NOMO-1 treated with DMSO at 0.1 percent for 48 hours (cell line): ENCODE measurements around the gene SMCHD1.
"Not testable (repeated sequence)": the region's sequence is repeated elsewhere in the genome, so short reads cannot be mapped to it uniquely, and the experiment has no call there.

ENCODE experiments used
- DNase-seq: peaks from one replicate; lab custom pipeline; 2025; ENCODE audit not compliant: unreplicated experiment; lab: John Stamatoyannopoulos, UW

Gene SMCHD1

DNA sequence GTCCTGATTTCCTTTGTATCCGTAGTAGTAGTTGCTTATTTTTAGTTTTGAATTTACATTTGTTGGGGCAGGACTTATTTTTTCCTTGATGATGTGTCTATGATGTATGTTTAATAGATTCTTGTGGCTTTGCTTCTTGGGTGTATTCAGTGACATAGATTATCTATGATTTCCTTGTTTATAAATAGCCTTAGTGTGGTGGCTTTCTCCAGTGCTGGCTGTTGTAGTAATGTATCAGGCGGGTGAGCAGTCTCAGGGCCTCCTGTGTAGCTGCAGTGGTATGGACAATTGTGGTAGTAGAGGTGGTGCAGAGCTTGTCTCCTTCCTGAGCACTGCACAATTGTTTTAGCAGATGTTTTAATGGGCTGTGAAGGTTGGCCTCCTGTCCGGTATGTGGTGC, 60.5 kb downstream of the SMCHD1 start:
- DNase-seq, result no peak

DNA sequence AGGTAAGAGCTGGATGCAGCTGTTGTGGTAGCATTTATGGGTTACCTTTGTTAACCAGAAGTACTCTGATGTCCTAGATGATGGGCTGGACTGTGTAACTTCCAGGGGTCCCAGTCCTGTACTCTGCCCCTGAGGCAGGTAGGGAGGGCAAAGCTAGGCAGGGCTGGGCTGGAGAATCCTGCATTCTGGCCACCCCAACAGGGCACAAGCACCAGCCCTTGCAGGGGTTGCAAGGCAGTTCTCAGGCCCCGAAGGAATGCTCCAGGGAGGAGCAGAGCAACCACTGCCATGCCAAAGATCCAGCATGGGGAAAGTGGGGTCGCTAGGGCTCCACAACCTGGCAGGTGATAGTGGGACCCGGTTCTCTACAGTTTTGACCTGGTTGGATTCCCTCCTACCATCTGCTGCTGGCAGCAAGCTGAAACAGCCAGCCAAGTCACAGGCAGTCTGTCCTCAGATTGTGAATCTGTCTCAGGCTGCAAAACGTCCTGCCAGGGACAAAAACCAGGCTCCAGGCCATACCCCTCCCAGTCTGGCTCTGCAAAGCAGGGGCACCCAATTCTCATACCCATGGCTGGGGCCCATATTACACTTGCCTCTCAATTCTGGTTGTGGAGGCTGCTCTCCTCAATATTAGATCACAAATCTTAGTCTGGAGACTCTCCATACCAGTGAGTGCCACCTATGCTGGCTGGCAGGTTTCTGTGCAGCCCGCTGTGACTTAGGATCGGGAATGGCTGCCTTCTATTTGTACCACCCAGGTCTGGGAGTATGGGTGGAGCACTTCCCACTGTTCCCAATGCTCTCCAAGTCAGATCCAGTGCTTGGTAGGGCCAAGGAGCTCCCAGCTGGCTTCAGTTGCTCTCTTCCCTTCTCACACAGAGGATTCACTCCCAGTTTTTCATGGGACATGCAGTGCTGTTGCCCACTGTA, 61.1 kb downstream of the SMCHD1 start:
- DNase-seq, result no peak

DNA sequence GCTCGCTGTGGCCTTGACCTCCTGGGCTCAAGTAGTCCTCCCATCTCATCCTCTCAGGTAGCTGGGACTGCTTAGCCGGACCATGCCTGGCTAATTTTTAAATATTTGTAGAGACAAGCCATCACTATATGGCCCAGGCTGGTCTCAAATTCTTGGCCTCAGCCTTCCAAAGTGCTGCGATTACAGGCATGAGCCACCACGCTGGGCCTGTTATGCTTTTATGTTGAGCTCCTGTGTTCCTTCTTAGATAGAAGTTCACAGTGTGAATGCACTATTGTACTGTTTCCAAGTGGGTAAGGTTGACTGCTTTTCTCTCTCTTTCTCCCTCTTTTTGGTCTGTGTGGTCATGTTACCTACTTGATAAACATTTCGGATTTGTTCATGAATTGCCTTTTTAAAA, 61.9 kb downstream of the SMCHD1 start:
- no peak for DNase-seq

DNA sequence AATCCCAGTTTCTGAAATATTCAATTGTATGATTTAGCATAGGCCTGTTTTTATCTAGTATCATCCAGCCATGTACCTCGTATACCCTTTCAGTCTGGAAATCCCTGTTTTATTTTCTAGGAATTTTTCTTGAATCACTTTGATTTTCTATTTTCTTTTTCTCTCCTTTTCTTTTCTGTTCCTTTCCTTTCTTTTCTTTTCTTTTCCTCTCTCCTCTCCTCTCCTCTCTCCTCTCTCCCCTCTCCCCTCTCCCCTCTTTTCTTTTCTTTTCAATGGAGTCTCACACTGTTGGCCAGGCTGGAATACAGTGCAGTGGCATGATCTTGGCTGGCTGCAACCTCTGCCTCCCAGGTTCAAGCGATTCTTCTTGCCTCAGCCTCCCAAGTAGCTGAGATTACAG, 63.5 kb downstream of the SMCHD1 start:
- no peak for DNase-seq

DNA sequence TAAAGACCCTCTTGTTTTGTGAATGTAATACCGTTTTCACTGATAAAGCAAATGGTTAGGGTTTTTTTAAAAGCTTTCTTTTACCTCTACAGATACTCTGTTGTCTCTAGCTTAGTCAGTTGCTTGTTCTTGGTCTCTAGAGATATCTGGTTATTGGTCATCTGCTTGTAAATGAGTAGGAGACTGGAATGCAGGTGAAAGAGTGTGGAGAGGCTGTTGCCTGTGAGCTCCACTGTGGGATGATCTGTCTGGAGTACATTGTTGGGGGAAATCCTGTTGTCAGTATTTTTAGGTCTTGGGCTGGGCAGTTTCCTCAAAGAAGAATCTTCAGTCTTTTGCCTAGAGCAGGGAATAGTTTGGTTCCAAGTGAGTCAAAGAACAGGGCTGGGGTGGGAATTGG, 67.7 kb downstream of the SMCHD1 start:
- no peak for DNase-seq

DNA sequence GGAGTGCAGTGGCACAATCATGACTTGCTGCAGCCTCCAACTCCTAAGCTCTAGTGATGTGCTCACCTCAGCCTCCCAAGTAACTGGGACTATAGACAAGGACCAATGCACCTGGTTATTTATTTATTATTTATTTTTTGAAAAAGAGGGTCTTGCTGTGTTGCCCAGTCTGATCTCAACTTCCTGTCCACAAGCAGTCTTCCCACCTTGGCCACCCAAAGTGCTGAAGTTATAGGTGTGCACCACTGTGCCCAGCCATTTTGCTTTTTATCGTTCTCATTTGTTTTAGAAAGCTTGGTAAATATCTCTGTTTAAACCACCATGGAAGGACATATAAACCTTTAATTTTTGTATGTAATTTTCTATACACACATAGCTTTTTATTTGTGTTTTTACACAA, 74.2 kb downstream of the SMCHD1 start:
- DNase-seq, result no peak

DNA sequence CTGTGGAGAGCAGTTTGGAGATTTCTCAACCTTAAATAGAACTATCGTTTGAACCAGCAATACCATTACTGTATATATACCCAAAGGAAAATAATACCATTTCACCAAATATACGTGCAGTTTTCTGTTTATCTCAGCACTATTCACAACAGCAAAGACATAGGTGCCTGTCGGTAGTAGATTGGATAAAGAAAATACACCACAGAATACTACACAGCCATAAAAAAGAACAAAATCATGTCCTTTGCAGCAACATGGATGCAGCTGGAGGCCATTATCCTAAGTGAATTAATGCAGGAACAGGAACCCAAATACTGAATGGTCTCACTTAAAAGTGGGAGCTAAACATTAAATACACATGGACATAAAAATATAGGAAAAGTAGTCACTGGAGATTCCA, 81.3 kb downstream of the SMCHD1 start:
- no peak for DNase-seq

DNA sequence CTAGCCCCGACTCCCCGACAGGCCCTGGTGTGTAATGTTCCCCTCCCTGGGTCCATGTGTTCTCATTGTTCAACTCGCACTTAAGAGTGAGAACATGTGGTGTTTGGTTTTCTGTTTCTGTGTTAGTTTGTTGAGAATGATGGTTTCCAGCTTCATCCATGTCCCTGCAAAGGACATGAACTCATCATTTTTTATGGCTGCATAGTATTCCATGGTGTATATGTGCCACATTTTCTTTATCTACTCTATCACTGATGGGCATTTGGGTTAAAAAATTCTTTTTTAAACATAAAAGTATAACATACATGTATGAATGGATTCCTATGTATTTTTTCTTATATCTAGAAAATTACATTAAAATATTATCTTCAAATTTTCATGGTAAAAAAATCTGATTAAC, 84.6 kb downstream of the SMCHD1 start:
- not testable (repeated sequence) for DNase-seq

DNA sequence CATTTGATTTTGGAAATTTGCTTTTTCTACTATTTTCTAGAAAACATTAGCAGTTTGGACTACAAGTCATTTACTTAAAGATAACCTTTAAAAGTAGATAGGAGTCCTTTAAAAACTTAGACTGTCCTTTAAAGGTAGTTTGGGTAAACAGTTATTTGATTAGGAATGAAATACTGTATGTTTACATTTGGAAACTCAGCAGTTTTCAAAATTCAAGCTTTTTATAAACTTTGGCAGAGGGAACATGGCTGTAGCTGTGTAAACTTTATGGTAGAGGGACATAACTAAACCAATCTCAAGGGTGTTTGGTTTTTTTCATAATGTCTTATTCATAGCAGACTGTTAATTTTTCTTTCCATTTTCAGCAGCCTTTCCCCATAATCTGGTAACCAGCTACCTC, 90.7 kb downstream of the SMCHD1 start:
- DNase-seq, result no peak

DNA sequence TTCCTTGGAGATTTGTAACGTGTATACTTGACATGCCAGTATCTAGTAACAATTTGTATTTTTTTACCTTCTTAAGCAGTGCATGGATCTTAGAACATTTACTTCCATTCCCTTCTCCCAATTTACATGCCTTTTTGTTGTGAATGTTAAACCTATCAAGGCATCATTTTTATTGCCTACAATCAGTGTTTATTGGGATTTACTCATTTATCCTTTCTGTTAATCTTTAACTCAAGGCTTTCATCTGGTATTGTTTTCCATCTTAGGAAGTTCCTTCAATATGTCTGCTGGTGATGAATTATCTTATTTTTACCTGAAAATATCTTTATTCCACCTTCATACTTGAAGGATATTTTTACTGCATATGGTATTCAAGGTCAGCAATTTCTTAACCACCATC, 102.8 kb downstream of the SMCHD1 start:
- DNase-seq, result no peak

DNA sequence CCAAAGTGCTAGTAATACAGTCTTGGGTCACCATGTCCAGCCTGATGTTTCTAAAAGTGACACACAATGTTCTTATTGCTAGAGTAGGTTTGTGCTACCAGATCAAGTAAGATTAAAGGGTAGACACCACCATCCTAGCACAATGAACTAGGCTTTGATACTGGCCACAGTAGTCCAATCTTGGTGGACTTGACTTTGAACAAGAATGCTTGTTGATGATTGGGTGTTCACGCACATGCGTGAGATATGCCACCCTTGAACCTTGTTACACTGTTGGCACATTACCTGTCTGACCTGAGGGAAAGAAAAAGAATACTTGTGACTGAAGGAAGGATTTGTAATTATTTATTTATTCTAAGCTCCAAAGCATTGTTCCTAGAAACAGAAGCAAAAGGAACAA, 119.1 kb downstream of the SMCHD1 start:
- DNase-seq, result no peak

DNA sequence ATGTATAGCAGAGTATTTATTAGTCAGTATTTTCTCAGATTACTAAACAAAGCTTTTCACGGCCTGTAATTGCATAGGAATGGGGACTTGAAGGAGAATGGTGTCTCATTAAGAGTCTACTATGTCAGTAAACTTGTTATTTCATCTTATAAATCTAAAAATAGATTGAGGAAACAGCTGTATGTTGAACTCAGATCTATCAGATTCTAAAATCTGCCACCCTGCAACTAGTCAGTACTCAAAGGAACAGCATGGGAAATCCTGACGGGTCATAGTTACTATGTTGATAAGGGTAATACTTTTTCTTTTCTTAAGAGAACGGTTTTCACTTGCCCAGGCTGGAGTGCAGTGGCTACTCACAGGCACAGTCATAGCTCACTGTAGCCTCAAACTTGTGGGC, 121.1 kb downstream of the SMCHD1 start:
- no peak for DNase-seq

DNA sequence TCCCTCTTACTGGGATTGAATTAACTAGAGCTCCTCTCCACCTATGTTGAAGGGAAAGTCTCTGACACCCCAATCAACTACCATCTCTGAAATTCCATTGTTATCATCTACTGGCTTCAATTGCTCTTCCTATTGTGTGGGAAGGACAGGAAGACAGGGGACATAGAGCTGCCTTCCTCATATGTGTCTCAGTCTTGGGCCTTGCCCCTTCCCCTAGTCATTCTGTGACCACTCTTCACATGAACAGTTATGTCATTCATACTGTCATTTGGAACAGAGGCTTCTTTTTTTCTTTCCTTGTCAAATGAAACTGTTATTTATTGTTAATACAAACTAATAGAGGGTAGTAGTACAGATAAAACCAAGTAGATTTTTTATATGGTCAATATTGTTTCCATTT, 121.7 kb downstream of the SMCHD1 start:
- no peak for DNase-seq

DNA sequence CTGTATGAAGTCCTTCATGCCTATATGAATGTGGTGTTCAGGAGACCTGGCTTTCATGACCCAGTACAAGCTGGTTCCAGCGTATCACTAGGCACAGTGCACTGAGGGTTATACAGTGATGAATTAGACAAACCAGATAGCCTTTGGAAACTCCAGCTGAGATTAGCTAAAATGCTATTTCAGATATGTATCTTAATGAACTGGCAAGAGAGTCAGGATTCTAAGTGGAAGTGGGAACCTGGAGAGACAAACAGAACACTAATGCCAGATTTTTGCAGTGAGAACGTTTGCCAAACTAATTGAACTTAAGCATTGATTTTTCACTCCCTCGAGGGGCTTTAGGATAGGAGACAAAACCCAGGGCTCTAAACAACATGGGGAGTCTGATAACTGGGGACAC, 125.2 kb downstream of the SMCHD1 start:
- DNase-seq, result no peak

DNA sequence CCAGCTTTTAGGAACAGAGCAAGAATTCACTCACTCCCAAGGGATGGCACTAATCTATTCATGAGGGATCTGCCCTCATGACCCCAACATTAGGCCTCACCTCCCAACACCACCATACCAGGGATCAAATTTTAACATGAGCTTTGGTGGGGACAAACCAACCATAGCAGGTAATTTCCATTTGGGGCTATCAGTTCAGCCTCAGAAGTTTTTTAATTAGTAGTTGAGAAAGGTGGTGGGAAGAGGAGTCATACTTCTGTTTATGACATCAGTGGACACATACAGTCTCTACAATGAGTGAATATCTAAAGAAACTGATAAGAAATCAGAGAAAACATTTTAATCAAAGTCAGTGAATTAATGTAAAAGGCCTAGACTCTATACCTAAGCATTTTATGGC, 131.7 kb downstream of the SMCHD1 start:
- DNase-seq, result no peak

DNA sequence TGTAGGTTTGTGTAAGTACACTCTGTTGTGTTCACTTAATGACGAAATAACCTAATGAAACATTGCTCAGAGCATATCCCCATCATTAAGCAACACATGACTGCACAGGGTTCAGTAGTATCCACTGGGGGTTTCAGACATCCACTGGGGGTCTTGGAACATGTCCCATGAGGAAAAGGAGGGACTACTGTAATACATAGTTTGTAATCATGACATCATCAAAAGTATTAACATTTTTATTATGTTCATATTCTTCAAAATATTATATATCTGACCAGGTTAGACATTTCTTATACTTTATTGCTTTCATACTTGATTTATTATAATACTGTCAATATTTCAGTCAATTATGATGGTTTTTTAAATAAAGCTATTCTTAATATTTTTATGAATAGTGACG, 136.9 kb downstream of the SMCHD1 start:
- DNase-seq, result no peak

DNA sequence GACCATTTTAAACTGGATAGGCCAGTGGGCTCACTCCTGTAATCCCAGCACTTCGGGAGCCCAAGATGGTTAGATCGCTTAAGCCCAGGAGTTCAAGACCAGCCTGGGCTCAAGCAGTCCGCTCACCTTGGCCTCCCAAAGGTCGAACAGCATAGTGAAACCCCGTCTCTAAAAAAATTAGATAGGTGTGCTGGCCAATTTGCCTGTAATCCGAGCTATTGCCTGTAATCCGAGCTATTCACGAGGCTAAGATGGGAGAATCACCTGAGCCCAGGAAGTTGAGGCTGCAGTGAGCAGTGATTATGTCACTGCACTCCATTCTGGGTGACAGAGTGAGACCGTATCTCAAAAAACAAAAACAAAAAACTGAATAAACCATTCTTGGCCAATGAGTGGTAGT, 138.6 kb downstream of the SMCHD1 start:
- no peak for DNase-seq

DNA sequence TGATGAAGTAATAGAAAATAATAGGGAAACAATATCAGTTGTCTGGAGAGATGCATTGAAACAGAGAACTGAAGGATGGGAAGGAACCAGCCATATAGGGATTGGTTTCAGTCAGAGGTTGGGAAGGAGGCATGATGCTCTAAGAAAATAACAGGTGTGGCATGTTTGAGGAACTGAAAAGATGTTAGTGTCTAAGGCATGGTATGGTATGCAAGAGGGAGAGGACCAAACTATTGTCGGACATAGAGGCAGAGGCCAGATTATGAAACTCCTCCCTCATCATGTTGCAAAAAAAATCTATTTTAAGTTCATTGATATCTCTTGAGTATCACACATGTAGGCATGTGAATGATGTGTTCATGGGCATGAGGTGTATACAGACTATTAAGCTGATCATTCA, 142.4 kb downstream of the SMCHD1 start:
- no peak for DNase-seq

DNA sequence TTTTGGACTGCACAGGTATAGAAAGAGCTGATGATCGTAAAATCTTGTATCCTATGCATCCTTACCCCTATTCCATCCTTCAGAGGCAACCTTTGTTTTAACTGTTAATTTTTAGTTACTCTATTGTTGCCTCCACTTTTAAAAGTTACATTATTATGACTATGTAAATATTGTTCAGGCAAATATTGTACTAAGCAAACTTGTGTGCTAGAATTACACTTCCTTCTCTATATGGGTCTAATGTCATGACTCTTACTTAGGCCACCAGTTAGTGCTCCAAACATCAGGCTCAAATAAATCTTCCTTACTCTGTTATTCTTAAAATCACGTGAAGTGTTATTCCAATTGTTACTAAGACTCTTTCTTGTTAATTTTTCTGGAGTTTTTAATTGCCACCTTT, 143.8 kb downstream of the SMCHD1 start:
- DNase-seq, result no peak

DNA sequence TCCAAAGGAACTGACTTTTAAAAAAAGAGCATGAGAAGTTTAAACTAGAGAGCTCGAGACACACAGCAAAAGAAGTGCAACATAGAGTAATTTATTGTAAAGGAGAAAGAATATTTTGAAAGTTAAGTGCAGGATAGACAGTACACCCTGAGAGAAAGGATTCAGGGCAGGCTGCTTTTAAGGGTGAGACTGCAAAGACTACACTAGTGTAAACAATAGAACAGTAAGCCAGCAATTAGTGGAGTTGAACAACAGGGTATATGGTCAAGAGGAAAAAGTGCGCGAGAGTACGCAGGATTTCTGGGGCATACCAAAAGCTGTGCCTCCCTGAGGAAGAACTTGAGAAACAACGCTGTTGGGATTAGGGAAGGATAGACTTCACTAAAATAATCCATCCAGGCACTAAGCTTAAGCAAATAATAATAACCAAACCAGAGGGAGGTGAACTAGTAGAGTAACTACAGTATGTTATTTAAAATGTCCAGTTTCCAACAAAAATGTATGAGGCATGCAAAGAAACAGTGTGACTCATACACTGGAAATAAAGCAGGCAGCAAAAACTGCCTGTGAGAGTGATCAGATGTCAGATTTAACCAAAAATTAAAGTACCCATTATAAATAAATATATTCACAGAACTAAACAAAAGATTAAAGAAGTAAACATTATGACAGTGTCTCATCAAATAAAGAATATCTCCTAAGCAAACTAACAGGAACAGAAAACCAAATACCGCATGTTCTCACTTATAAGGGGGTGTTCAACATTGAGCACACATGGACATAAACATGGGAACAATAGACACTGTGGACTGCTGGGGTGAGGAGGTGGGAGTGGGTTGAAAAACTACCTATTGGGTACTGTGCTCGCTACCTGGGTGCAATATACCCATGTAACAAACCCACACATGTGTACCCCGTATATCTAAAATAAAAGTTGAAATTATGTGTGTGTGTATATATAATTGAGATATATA, 150.7 kb downstream of the SMCHD1 start:
- no peak for DNase-seq

DNA sequence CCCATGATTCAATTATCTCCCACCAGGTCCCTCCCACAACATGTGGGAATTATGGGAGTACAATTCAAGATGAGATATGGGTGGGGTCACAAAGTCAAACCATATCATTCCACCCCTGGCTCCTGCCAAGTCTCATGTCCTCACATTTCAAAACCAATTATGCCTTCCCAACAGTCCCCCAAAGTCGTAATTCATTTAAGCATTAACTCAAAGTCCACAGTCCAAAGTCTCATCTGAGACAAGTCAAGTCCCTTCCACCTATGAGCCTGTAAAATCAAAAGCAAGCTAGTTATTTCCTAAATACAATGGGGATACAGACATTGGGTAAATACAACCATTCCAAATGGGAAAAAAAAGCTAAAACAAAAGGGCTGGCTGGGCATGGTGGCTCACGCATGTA, 153.1 kb downstream of the SMCHD1 start:
- not testable (repeated sequence) for DNase-seq

DNA sequence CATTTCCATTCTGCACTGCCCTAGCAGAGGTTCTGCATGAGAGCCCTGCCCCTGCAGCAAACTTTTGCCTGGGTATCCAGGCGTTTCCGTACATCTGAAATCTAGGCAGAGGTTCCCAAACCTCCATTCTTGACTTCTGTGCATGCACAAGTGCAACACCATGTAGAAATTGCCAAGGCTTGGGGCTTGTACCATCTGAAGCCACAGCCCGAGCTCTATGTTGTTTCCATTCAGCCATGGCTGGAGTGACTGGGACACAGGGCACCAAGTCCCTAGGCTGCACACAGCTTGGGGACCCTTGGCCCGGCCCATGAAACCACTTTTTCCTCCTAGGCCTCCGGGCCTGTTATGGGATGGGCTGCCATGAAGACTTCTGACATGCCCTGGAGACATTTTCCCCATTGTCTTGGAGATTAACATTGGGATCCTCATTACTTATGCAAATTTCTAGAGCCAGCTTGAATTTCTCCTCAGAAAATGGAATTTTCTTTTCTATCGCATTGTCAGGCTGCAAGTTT, 154.2 kb downstream of the SMCHD1 start:
- DNase-seq, result not testable (repeated sequence)
